HG03139 (cell line): Measurements from ENCODE around the gene SBF1.

Experiments used
- ATAC-seq: cut with Tn5 transposase; IDR thresholded peaks from one replicate; pipeline ENCODE4 v1.9.1; 2021; ENCODE audit not compliant: unreplicated experiment

The SBF1 gene

DNA sequence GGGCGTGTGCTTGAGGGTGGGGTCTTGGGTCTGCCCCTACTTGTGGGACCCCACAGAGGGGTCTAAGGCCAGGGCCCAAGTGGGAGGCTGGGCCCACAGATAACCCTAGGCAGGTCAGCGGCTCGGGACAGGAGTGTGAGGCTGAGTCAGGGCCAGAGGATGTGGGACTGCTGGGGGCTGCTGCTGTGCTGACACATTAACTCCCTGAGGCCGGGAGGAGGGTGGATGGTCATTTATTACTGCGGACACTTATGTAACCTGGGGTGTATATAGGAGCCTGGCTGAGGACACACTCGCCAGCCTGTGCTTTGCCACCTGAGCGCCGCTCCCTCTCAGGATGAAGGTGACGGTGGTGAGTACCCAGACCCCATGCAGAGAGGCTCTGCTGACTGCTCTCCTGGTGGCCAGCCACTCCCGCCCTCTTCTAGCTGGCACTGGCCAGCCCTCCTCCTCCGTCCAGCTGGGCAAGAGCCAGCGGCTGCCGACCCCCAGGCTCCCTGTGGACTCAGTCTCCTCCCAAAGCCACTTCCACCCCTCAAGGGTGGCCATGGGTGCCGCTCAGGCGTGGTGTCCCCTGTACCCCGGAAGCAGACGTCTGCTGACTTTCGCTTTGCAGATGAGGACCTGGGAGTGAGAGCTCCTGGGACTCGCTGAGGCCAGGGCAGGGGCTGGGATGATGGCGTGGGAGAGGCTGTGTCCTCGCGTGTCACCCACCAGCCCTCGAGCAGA lies 11.9 kb upstream of the SBF1 start, which contains the start of gene MIOX:
Gene MIOX (plus strand): TSS at position 299 of the 729 bp plus-strand sequence. CDS start 39 bp downstream, at position 338.
- no peak for ATAC-seq

DNA sequence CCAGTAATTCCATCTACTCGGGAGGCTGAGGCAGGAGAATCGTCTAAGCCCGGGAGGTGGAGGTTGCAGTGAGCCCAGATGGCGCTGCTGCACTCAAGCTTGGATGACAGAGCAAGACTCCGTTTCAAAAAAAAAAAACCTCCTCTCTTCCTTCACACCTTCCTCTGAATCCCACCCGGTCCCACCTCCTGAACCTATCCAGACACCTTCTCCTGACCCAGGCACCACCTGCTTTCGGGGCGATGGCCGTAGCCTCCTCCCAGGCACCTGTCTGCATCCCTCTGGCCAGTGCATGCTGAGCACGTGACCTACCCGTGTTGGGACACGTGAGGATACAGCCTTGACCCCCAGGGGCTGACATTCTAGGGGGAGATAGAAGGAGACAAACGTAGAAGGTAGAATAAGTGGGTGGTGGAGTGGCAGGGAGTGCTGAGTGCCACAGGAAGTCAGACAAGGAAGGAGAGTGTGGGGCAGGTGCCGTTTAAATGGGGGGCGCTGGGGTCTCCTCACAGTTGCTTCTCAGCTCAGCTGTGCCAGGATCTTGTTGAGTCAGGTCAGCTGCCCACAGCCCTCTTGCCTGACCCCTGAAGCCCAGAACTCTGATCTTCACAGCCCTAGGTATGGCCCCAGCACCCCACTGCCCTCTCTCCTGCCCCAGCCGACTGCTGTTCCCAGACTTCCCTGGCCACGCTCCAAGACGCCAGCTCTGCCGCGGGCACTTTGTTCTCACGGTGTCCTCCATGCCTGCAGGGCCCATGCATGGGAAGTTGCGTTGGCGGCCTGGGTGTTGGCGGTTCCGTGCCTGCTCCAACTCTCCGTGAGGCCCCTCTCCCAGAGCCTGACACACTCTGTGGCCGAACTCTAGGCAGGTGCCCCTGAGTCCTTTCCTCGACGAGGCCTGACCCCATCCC lies 10.6 kb upstream of the SBF1 start:
- ATAC-seq = no peak

DNA sequence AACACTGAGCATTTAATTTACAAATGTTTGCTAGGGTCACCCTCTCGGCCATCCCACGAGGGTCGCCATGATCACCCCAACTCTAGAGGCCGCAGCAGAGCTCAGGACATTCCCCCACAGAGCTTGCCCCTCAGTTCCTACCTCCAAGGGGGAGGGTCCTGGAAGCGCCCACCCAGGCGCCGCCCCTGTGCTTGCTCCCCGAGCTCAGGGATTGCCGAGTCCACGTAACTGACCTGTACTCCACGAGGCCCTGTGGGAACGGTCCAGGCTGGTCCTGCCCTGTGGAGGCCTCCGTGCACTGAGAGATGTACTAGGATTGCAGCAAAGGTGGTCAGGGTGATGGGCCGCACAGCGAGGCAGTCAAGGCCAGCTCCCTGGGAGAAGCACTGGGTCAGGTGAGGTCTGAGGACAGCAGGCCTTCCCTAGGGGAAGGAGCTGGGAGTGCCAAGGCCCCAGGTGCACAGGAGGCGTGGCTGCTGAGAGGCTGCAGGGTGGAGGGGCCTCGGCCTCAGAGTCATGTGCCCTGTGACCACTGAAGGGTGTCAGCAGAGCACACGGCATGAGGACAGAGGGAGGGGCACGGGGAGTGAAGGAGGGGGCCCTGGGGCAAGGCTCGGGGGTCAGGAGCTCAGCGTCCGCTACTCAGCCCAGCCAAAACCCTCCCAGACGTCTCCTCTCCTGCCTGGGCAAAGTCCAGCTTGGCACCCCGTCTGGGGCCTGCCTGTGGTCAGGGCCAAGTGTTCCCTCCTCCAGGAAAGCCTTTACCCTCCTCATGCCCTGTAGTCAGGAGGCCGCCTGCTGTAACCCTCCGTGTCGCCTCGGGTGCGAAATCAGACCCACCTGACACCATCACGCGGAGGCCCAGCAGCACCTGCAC lies 9.4 kb upstream of the SBF1 start:
- no peak for ATAC-seq

- ATAC-seq = no peak
Observed at GRCh38 chr22:50483556-50483955, 8.7 kb upstream of the SBF1 start.

- ATAC-seq = no peak
Observed at GRCh38 chr22:50483106-50483505, 8.3 kb upstream of the SBF1 start.

GRCh38 chr22:50482107-50483074 lies 7.6 kb upstream of the SBF1 start:
- no peak for ATAC-seq

DNA sequence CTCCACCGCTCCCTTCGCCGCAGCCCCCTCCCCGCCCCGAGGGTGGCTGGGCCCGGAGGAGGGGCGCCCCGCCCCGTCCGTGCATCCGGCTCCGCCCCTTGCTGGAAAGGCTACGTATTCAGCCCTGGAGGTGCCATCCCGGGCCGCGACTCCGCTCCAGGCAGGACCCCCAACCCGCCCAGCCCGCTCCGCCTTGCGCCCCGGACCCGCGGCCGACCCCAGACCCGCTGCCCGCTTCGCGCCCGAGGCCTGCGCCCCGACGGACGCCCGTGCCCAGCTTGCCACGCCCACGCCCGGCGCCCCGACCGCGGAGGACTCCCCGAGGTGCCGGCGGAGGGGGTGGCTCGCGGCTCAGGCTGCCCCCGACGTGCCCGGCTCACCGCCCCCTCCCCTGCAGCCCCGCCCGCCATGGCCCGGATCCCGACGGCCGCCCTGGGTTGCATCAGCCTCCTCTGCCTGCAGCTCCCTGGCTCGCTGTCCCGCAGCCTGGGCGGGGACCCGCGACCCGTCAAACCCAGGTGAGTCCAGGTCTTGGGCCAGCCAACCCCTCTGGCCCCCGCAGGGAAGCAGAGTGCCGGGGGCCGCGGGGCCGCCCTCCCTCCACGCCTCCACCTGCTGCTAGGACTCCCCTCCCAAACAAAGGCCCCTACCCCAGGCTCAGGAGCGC lies 6.7 kb upstream of the SBF1 start, which contains the start of gene ADM2:
Gene ADM2 (plus strand): TSS at position 104 of the 667 bp plus-strand sequence. CDS start 305 bp downstream, at position 409.
- ATAC-seq = no peak

- no peak for ATAC-seq
Observed at GRCh38 chr22:50481045-50481439, 6.2 kb upstream of the SBF1 start.

GRCh38 chr22:50479721-50480120 lies 4.9 kb upstream of the SBF1 start:
- ATAC-seq = no peak

DNA sequence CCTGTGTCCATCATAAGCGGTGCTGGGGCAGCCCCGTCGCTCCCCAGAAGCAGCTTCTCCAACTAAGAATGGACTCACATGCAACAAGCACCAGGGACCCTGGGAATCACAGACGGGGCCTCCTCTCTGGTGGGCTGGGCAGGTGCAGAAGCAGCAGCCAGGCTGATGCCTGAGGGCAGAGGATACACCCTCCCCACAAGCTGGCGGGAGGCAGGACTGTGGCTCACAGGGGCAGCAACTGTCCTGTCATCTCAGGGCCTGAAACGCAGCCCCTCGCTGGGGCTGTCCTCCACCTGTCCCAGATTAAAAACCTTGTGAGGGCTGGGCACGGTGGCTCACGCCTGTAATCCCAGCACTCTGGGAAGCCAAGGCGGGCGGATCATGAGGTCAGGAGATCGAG lies 3.1 kb upstream of the SBF1 start:
- no peak for ATAC-seq

GRCh38 chr22:50476868-50477267 lies 2.0 kb upstream of the SBF1 start:
- ATAC-seq = no peak

- ATAC-seq = no peak
Observed at GRCh38 chr22:50475652-50476002, 792 bp upstream of the SBF1 start.

DNA sequence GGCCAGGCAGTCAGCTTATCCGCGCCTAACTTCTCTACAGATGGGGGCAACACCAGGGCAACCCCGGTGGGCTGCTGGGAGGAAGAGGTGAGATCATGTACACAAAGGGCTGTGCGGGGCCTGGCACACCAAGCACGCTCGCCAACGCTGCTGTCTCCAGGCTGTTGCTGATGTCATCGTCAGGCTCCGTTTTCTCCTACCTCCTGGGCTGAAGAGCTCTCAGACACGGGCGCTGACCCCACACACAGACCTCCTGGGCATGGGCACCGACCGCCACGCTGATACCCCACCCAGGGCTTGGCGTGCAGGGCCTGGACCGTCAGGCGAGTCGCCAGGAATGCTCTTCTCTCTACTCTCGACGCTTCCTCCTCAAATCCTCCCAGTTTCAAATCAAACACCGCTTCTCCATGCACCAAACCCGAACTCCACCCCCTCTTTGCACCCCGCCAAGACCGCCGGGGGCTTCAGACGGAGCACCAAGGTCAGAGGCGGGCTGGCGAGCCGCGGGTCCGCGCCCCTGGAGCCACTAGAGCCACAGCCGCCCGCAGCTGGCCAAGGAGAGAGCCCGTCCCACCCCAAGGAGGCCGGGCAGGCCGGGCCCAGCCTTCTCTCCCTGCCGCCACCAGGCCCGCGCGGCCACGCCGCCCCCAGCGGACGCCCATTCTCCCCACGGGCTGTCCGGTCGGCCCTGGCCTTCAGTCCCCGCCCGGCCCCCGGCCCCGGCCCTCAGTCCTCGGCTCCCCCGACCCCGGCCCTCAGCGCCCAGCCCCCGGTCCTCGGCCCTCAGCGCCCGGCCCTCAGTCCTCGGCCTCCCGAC lies 772 bp downstream of the SBF1 start:
- no peak for ATAC-seq

GRCh38 chr22:50473088-50473487 lies 1.7 kb downstream of the SBF1 start:
- no peak for ATAC-seq

- no peak for ATAC-seq
Observed at GRCh38 chr22:50471962-50472361, 2.9 kb downstream of the SBF1 start.

DNA sequence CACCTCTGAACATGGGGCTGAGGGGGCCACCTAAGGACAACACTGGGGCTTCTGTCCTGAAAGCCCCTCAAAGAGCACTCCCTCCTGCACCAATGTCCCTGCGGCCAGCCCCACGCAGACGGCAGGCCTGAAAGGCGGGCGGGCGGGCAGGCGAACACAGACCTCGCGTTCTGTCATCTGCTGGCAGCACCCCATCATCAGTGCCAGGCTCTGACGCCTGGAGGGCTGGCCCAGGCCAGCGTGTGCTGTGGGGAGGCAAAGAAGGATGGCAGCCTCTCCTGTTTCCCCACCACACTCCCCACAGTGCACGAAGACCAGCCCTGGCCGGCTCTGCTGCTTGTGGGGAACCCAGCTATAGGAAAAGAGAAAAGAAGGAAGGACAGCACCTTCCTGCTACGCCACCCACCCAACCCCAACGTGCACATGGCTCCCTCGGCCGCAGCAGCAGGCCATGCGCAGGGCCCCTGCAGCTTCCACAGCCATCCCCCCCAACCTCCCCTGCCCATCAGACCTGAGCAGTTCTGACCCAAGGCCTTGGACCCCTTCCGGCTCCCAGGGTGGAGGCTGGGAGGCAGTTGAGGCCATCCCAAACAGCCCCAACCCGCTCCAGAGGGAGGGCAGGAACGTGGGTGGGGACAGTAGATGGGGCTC lies 3.5 kb downstream of the SBF1 start:
- no peak for ATAC-seq

DNA sequence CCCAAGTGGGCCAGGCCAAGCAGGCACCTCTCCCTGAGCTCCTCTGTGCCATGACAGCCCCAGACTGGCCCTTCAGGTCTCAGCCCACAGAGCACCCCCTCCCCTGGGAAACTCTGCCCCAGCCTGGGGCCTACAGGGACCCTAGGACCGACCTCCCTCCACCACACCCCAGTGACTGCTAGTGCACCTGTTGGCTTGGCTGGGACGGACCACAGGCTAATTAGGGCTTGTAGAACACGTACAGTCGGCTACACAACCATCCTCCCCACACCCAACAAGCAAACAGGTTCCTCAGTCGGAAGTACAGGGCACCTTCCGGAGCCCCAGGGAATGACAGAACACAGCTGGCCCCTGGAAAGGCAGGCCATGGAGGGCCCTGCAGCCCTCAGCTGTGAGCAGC lies 4.3 kb downstream of the SBF1 start:
- ATAC-seq = no peak
